ENCODE data around the gene TMEM236.

TMEM236 gene

DNA sequence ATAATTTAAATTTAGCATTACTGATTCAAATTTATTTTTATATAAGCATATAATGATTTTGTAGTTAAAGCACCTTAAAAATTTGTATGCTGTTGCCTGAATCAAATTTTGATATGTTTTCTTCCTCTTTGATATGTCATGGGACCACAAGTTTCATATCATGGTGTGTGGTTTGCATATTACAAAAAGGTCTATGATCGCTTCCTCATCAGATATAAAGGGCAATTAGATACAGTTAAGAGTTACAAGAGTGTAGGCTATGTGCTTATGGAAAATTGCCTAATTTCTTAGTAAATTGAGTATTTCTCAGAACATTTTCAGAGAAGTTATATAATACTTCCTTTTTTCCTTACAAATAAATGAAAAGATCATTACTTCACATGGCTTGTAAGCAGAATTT, 79.3 kb downstream of the TMEM236 start:
- TF ChIP-seq, protein P1, sequence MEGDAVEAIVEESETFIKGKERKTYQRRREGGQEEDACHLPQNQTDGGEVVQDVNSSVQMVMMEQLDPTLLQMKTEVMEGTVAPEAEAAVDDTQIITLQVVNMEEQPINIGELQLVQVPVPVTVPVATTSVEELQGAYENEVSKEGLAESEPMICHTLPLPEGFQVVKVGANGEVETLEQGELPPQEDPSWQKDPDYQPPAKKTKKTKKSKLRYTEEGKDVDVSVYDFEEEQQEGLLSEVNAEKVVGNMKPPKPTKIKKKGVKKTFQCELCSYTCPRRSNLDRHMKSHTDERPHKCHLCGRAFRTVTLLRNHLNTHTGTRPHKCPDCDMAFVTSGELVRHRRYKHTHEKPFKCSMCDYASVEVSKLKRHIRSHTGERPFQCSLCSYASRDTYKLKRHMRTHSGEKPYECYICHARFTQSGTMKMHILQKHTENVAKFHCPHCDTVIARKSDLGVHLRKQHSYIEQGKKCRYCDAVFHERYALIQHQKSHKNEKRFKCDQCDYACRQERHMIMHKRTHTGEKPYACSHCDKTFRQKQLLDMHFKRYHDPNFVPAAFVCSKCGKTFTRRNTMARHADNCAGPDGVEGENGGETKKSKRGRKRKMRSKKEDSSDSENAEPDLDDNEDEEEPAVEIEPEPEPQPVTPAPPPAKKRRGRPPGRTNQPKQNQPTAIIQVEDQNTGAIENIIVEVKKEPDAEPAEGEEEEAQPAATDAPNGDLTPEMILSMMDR (conservative IDR thresholded peaks at IDR 0.05; ENCODE audit: control insufficient read depth, insufficient read depth, low read depth, low read length): no peak
- DNase-seq (ENCODE audit: low read depth): no peak
- H3K4me3 ChIP-seq (ENCODE audit: control insufficient read depth, low read depth, low read length): no peak overlapping the region

GRCh38 chr10:17831896-17832295, 79.9 kb downstream of the TMEM236 start:
- TF ChIP-seq, protein P1 (conservative IDR thresholded peaks at IDR 0.05; ENCODE audit: control insufficient read depth, insufficient read depth, low read depth, low read length): no peak
- no peak overlapping the region for H3K4me3 ChIP-seq (ENCODE audit: control insufficient read depth, low read depth, low read length)
- DNase-seq (ENCODE audit: low read depth): no peak

GRCh38 chr10:17833656-17834055, 81.7 kb downstream of the TMEM236 start:
- no peak overlapping the region for H3K4me3 ChIP-seq (ENCODE audit: control insufficient read depth, low read depth, low read length)
- TF ChIP-seq, protein P1 (conservative IDR thresholded peaks at IDR 0.05; ENCODE audit: control insufficient read depth, insufficient read depth, low read depth, low read length): no peak
- no peak for DNase-seq (ENCODE audit: low read depth)

DNA sequence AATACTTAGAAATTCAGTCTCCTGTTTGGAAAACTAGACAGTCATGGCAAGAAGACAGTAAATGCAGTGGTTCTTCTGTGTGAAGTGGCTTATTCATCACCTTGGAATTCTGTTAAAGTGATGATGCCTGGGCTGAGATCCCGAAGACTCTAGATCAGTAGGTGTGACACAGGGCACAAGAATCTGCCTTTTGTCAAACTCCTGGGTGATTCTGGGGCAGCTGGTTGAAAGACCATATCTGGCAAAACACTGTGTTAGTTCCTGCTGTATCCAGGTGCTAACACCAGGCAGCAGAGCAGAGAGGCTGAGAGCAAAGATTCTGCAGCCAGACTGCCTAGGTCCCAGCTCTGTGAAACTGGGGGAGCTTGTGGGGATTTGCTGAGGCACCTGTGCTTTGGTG, 83.7 kb downstream of the TMEM236 start:
- TF ChIP-seq, protein P1 (conservative IDR thresholded peaks at IDR 0.05; ENCODE audit: control insufficient read depth, insufficient read depth, low read depth, low read length): no peak
- peak; percentile 89 for DNase-seq (ENCODE audit: low read depth)
- H3K4me3 ChIP-seq (ENCODE audit: control insufficient read depth, low read depth, low read length): no peak overlapping the region

DNA sequence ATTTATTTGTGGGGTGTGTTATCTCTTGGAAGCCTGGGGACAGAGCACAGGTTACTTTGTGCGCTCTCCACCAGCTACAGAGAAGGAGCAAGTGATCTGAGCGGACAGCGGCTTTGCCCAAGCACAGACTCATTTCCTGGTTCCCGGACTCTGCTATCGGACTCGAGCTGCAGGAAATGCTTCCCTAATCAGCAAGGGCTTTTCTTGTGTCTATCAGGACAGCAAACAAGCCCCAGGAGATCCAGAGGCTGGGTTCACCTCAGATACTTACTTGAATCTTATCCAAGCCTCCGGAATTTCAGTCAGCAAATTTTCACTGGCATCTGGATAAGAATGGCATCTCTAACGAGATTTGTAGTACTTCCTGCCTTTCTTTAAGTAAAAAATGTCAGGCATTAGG, 84.9 kb downstream of the TMEM236 start:
- H3K4me3 ChIP-seq (ENCODE audit: control insufficient read depth, low read depth, low read length): peak overlapping the region; percentile 18
- TF ChIP-seq, protein P1 (conservative IDR thresholded peaks at IDR 0.05; ENCODE audit: control insufficient read depth, insufficient read depth, low read depth, low read length): no peak
- DNase-seq (ENCODE audit: low read depth): peak; percentile 55

DNA sequence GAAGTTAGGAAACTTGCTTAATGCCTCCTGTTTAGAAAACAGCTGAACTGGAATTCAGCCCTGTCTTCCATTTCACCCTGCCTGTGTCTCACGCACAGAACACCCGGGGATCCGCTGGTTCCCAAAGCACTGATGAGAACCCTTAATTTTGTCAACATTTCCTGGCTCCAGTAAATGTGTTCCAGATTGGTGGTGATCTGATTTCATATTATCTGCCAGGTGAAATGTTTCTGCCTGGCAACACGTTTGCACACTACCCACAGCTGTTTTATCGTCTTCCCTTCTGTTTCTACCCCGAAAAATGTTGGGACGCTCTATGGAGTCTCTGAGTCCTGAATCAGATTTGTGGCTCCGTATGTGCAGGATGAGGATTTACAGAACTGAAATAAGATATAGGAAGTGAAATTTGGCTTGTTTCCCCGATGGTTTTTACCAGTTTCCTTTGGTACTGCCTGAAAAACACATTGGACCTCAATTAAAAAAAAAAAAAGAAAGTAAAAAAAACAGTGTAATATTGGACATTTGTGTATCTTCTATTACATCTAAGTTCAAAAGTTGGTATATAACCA, 86.2 kb downstream of the TMEM236 start:
- TF ChIP-seq, protein P1 (conservative IDR thresholded peaks at IDR 0.05; ENCODE audit: control insufficient read depth, insufficient read depth, low read depth, low read length): no peak
- peak; percentile 29 for DNase-seq (ENCODE audit: low read depth)
- no peak overlapping the region for H3K4me3 ChIP-seq (ENCODE audit: control insufficient read depth, low read depth, low read length)

DNA sequence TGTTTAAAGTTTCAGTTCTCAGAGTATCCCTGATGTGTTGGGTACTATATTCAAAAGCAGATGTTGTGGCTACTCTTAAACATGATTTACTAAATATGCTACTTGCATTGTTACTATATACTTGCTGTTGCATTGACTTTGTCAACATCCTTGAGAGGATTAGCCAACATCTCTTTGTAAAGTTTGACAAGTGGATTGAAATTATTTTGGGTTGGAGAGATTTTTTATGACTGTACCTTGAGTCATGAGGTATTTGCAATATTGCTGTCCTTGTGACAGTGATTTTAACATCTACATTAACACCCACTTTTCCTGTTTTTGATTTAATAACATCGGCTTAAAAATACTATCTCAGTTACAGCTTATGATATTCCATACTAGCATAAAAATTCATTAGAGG, 89.0 kb downstream of the TMEM236 start:
- H3K4me3 ChIP-seq (ENCODE audit: control insufficient read depth, low read depth, low read length): no peak overlapping the region
- TF ChIP-seq, protein P1 (conservative IDR thresholded peaks at IDR 0.05; ENCODE audit: control insufficient read depth, insufficient read depth, low read depth, low read length): no peak
- DNase-seq (ENCODE audit: low read depth): peak; percentile 65
